ENCODE measurements around the gene TRMT5. TPM values are rescaled to one million over a fixed set of nuclear protein-coding genes. Genes with fewer than 3 reads are reported as not detected.

Gene TRMT5
- polyA plus RNA-seq, 1 of the 3 experiments (the other 2 are of a cell fraction): 4.0 TPM

GRCh38 chr14:60922050-60922449, 58.8 kb downstream of the TRMT5 start (continued):
- TF ChIP-seq SMC3 (IDR thresholded peaks at IDR 0.05; ENCODE audit: low read depth, low read length) (no peak), CTCF (IDR thresholded peaks at IDR 0.05) (no peak), USF1 (IDR thresholded peaks at IDR 0.05; ENCODE audit: borderline replicate concordance, low read depth) (no peak), SIN3A (IDR thresholded peaks at IDR 0.05; ENCODE audit: borderline replicate concordance, low read depth, low read length) (no peak), ELF1 (IDR thresholded peaks at IDR 0.05) (no peak), NFIC (IDR thresholded peaks at IDR 0.05; ENCODE audit: borderline replicate concordance) (peak; percentile 79; the same call in 1 of the 2 replicates)

Small RNAs within 50 kb of the gene (small RNA-seq; reads per million reads assigned to genes)
- gene RNU6-398P: 0 reads per million in 7 experiments

Other genes with a start within 250 kb of the TRMT5 start
- 38.9 and 46.7 TPM in 2 replicates for gene MNAT1, start 246.3 kb downstream of the TRMT5 start, polyA plus RNA-seq (2012; rRNA removed)
- gene SLC38A6, start 166 bp upstream of the TRMT5 start, polyA plus RNA-seq (2012; rRNA removed): 10.4 and 15.3 TPM in 2 replicates

Data from SK-N-SH (cell line).